HepG2 (cell line): ENCODE results near the gene SLC13A3. TPM values are rescaled to one million over a fixed set of nuclear protein-coding genes. Genes with fewer than 3 reads are reported as not detected.

Experiments used
- GABPB1 ChIP-seq: IDR thresholded peaks from 2 replicates; pipeline ENCODE4 v1.6.1; 2016; ENCODE audit warnings: mild to moderate bottlenecking, missing genetic modification reagents, moderate library complexity, missing compliant biosample characterization
- GTF3A ChIP-seq: sonication (generic); formaldehyde crosslinking; conservative IDR thresholded peaks from 2 replicates; pipeline ENCODE4 v1.4.0; 2020; ENCODE audit warnings: mild to moderate bottlenecking, missing genetic modification reagents
- HDAC2 ChIP-seq: sonication (generic); formaldehyde crosslinking; IDR thresholded peaks from 2 replicates; pipeline ENCODE4 v1.4.0; 2020; ENCODE audit warnings: missing genetic modification reagents
- HMGA1 ChIP-seq: sonication (generic); formaldehyde crosslinking; conservative IDR thresholded peaks from 2 replicates; pipeline ENCODE4 v1.4.0; 2020; ENCODE audit warnings: missing genetic modification reagents
- ISX ChIP-seq: sonication (generic); formaldehyde crosslinking; conservative IDR thresholded peaks from 2 replicates; pipeline ENCODE4 v1.5.0; 2020; ENCODE audit warnings: missing genetic modification reagents
- KAT8 ChIP-seq: IDR thresholded peaks from 2 replicates; pipeline ENCODE4 v1.6.1; 2016; ENCODE audit warnings: missing genetic modification reagents, missing compliant biosample characterization
- KDM5B ChIP-seq: sonication (generic); formaldehyde crosslinking; IDR thresholded peaks from 2 replicates; pipeline ENCODE4 v1.4.0; 2020; ENCODE audit warnings: missing genetic modification reagents, mild to moderate bottlenecking, borderline replicate concordance
- KLF9 ChIP-seq: IDR thresholded peaks from 2 replicates; pipeline ENCODE4 v1.6.1; 2016; ENCODE audit warnings: low read depth
- MBNL3 ChIP-seq: fragments of 250-450 bp; sonication (Bioruptor Pico); conservative IDR thresholded peaks from 2 replicates; pipeline ENCODE4 v1.8.0; 2022; ENCODE audit warnings: mild to moderate bottlenecking, inconsistent platforms
- MTF1 ChIP-seq: sonication (generic); formaldehyde crosslinking; IDR thresholded peaks from 2 replicates; pipeline ENCODE4 v1.5.0; 2020; ENCODE audit warnings: missing genetic modification reagents
- NCOA5 ChIP-seq: sonication (generic); formaldehyde crosslinking; IDR thresholded peaks from 2 replicates; pipeline ENCODE4 v1.4.0; 2020; ENCODE audit warnings: missing genetic modification reagents
- NFE2 ChIP-seq: sonication (generic); formaldehyde crosslinking; IDR thresholded peaks from 2 replicates; pipeline ENCODE4 v1.4.0; 2020; ENCODE audit warnings: missing genetic modification reagents
- NFIC ChIP-seq: IDR thresholded peaks from 2 replicates; pipeline ENCODE4 v1.6.1; 2012; ENCODE audit warnings: mild to moderate bottlenecking, low read length, inconsistent platforms
- SIN3A ChIP-seq: IDR thresholded peaks from 2 replicates; pipeline ENCODE4 v1.6.1; 2011; ENCODE audit warnings: low read depth, mild to moderate bottlenecking, control low read depth, low read length, borderline replicate concordance
- THAP11 ChIP-seq: IDR thresholded peaks from 2 replicates; pipeline ENCODE4 v1.6.1; 2016; ENCODE audit warnings: missing biosample characterization, missing genetic modification reagents
- U2AF2 ChIP-seq: fragments of 200-400 bp; formaldehyde crosslinking; IDR thresholded peaks from 2 replicates; pipeline ENCODE4 v1.6.1; 2017; ENCODE audit warnings: low read depth, mild to moderate bottlenecking, low read length
- ZBTB10 ChIP-seq: sonication (generic); formaldehyde crosslinking; IDR thresholded peaks from 2 replicates; pipeline ENCODE4 v1.4.0; 2020; ENCODE audit warnings: missing genetic modification reagents, borderline replicate concordance
- ZKSCAN5 ChIP-seq: sonication (generic); formaldehyde crosslinking; IDR thresholded peaks from 2 replicates; pipeline ENCODE4 v1.5.1; 2020; ENCODE audit warnings: mild to moderate bottlenecking, missing genetic modification reagents
- ZNF20 ChIP-seq: sonication (generic); formaldehyde crosslinking; IDR thresholded peaks from 2 replicates; pipeline ENCODE4 v1.4.0; 2020; ENCODE audit warnings: mild to moderate bottlenecking, moderate library complexity, missing genetic modification reagents
- ZNF280B ChIP-seq: sonication (generic); formaldehyde crosslinking; IDR thresholded peaks from 2 replicates; pipeline ENCODE4 v1.5.0; 2020; ENCODE audit warnings: missing genetic modification reagents, mild to moderate bottlenecking, borderline replicate concordance
- ZNF704 ChIP-seq: sonication (generic); formaldehyde crosslinking; IDR thresholded peaks from 2 replicates; pipeline ENCODE4 v1.8.1; 2023; ENCODE audit warnings: mild to moderate bottlenecking, inconsistent platforms, moderate library complexity, missing genetic modification reagents, borderline replicate concordance
- ZNF800 ChIP-seq: sonication (generic); formaldehyde crosslinking; IDR thresholded peaks from 2 replicates; pipeline ENCODE4 v1.4.0; 2020; ENCODE audit warnings: missing genetic modification reagents
- polyA plus RNA-seq, 8 experiments: library from polyadenylated mRNA; depleted of rRNA in 3 of 8; stranded (reverse) in 7 of 8; unstranded in 1 of 8; fragments of >200 nt; fragmentation: Illumina TruSeq in 4 of 8; extraction: Trizol in 4 of 8; gene quantifications; 2 replicates each; pipeline versions ENCODE4 v1.2.1 to v1.2.3, GENCODE V29; 2011 to 2016; ENCODE audit warnings: low read depth in 4 of 8, missing spikeins in 1 of 8, mixed read lengths in 1 of 8; ENCODE audit not compliant: insufficient read depth in 1 of 8
- total RNA-seq, 5 experiments: library from RNA; depleted of rRNA; stranded (reverse); fragments of >200 nt; fragmentation: Illumina TruSeq; extraction: Trizol; gene quantifications; 2 replicates each; pipeline ENCODE4 v1.2.3, GENCODE V29; 2016; ENCODE audit warnings: low read depth in 1 of 5

SLC13A3 gene
- total and polyA plus RNA-seq, 2 of the 13 experiments (the other 11 are each of a cell fraction or from before 2014, with no cell fraction given), result 66.5 to 76.0 TPM

- peak; percentile 51; the same call in 1 of the 2 replicates for TF ChIP-seq ZBTB10 (CRISPR knock-in tag)
- peak; percentile 71; the same call in 1 of the 2 replicates for TF ChIP-seq HDAC2
- TF ChIP-seq ISX (CRISPR knock-in tag), result peak; percentile 65; the same call in 1 of the 2 replicates
- TF ChIP-seq ZNF704 (CRISPR knock-in tag), result peak; percentile 87; the same call in 1 of the 2 replicates
- 0 out of 2 replicates have a peak, but pooled peaks have one; percentile 84 for TF ChIP-seq ZNF20 (CRISPR knock-in tag)
- TF ChIP-seq KAT8 (CRISPR knock-in tag), result peak; percentile 83
- TF ChIP-seq NFIC, result no peak; the same call in 1 of the 2 replicates
- TF ChIP-seq HMGA1 (CRISPR knock-in tag), result no peak
- TF ChIP-seq U2AF2, result no peak
- peak; percentile 99 for TF ChIP-seq KDM5B (CRISPR knock-in tag)
- peak; percentile 74 for TF ChIP-seq MTF1
- TF ChIP-seq KLF9 (CRISPR knock-in tag), result 0 out of 2 replicates have a peak, but pooled peaks have one; percentile 37
- TF ChIP-seq SIN3A, result peak; percentile 89; the same call in 1 of the 2 replicates
- no peak; the same call in 1 of the 2 replicates for TF ChIP-seq NFE2 (CRISPR knock-in tag)
- TF ChIP-seq THAP11, result peak; percentile 76; the same call in 1 of the 2 replicates
- no peak; the same call in 1 of the 2 replicates for TF ChIP-seq GTF3A (CRISPR knock-in tag)
- no peak for TF ChIP-seq NCOA5 (CRISPR knock-in tag)
- TF ChIP-seq ZNF800 (CRISPR knock-in tag), result peak; percentile 92; the same call in 1 of the 2 replicates
- TF ChIP-seq ZKSCAN5 (CRISPR knock-in tag), result no peak
- TF ChIP-seq MBNL3, result no peak
- no peak; the same call in 1 of the 2 replicates for TF ChIP-seq ZNF280B (CRISPR knock-in tag)
- peak; percentile 90 for TF ChIP-seq GABPB1 (CRISPR knock-in tag)
Observed at GRCh38 chr20:46689082-46689753, 38.0 kb upstream of the SLC13A3 start, which contains the start of gene TP53RK (continued).
